K562 (cell line): ENCODE measurements around the gene GRB2. TPM values are rescaled to one million over a fixed set of nuclear protein-coding genes. Genes with fewer than 3 reads are reported as not detected.

Experiments used
- ATAC-seq: fragments of 200-7000 bp; cut with Tn5 transposase; 3 replicates; pipeline ENCODE4 v1.9.1; 2020; ENCODE audit warnings: moderate library complexity
- BruUV-seq: library from RNA; stranded (reverse); fragments of 400-500 nt; replicated peaks from 2 replicates; lab custom pipeline; 2021; lab: Mats Ljungman, UMichigan
- CTCF ChIA-PET: fragments of 300-600 bp; formaldehyde crosslinking; extraction: SDS; loops from one replicate; lab custom pipeline; 2021; ENCODE audit warnings: low intra/inter-chr PET ratio; lab: Yijun Ruan, JAX
- POLR2A ChIA-PET: fragments of 300-600, 350-650 bp; sonication (Branson Sonifier 250); formaldehyde crosslinking; extraction: SDS; loops from one replicate; lab custom pipeline; 2021; ENCODE audit warnings: antibody characterized with exemption, inconsistent platforms; lab: Yijun Ruan, JAX
- DNase-seq, 4 experiments: peaks; one replicate each; pipeline versions ENCODE4 v3.0.0 to v3.0.0-alpha.2; 2011 to 2018; ENCODE audit warnings: low spot score in 3 of 4, mixed read lengths in 3 of 4; ENCODE audit errors: extremely low read depth in 1 of 4
- FAIRE-seq: peaks from 2 replicates; lab custom pipeline; 2011; peaks lifted over from hg19 to GRCh38; lab: Jason Lieb, UNC
- H2AFZ ChIP-seq: 2 replicates; pipeline ENCODE4 v1.6.0; 2011; ENCODE audit warnings: low read depth, low read length, control low read depth, inconsistent platforms
- H3K27ac ChIP-seq: fragments of 200-600 bp; 3 replicates; pipeline ENCODE4 v1.8.0; 2011; ENCODE audit warnings: low read depth, mild to moderate bottlenecking, control low read depth, inconsistent platforms, low read length, moderate library complexity, mixed read lengths; ENCODE audit errors: extremely low read depth
- H3K27me3 ChIP-seq, 2 experiments: fragments of 300-600 bp in 1 of 2; 2 replicates in 1 of 2; 3 replicates in 1 of 2; pipeline versions ENCODE4 v1.6.0 to v1.8.0; 2011; ENCODE audit warnings: inconsistent platforms in 2 of 2, low read length in 2 of 2, mild to moderate bottlenecking in 1 of 2, mixed read lengths in 1 of 2, moderate library complexity in 1 of 2; ENCODE audit not compliant: control insufficient read depth in 2 of 2, insufficient read depth in 2 of 2
- H3K36me3 ChIP-seq: fragments of 300-600 bp; 3 replicates; pipeline ENCODE4 v1.8.0; 2011; ENCODE audit warnings: mild to moderate bottlenecking, low read length, inconsistent platforms; ENCODE audit not compliant: control insufficient read depth, insufficient read depth
- H3K4me1 ChIP-seq, 2 experiments: fragments of 200-600 bp in 1 of 2; replicated peaks in 1 of 2; 2 replicates in 1 of 2; 3 replicates in 1 of 2; pipeline versions ENCODE4 v1.5.1 to v1.8.0; 2011; ENCODE audit warnings: inconsistent platforms in 2 of 2, low read length in 2 of 2, mild to moderate bottlenecking in 1 of 2, mixed read lengths in 1 of 2, moderate library complexity in 1 of 2; ENCODE audit not compliant: control insufficient read depth in 2 of 2, insufficient read depth in 2 of 2
- H3K4me2 ChIP-seq: 2 replicates; pipeline ENCODE4 v1.6.1; 2011; ENCODE audit warnings: low read length, control low read depth, inconsistent platforms, mixed read lengths; ENCODE audit not compliant: insufficient read depth
- H3K4me3 ChIP-seq: fragments of 200-600 bp; sonication (generic), shearing (Covaris generic); 2 replicates; pipeline ENCODE4 v1.5.1; 2016; ENCODE audit warnings: control low read depth, inconsistent platforms
- H3K79me2 ChIP-seq: fragments of 200-600 bp; 3 replicates; pipeline ENCODE4 v1.8.0; 2011; ENCODE audit warnings: low read length, inconsistent platforms; ENCODE audit not compliant: control insufficient read depth, insufficient read depth
- H3K9ac ChIP-seq, 2 experiments: 2 replicates each; pipeline versions ENCODE4 v1.6.0 to v1.6.1; 2011; ENCODE audit warnings: low read depth in 2 of 2, low read length in 2 of 2, control low read depth in 1 of 2, inconsistent platforms in 1 of 2, mild to moderate bottlenecking in 1 of 2, mixed read lengths in 1 of 2; ENCODE audit not compliant: insufficient read depth in 1 of 2
- H3K9me1 ChIP-seq: one replicate; pipeline ENCODE4 v1.6.0; 2011; ENCODE audit warnings: inconsistent platforms, mild to moderate bottlenecking, low read length, moderate library complexity; ENCODE audit not compliant: control insufficient read depth, insufficient read depth
- H3K9me3 ChIP-seq: replicated peaks from 2 replicates; pipeline ENCODE4 v1.5.1; 2011; ENCODE audit warnings: low read depth, low read length, inconsistent platforms; ENCODE audit not compliant: control insufficient read depth, insufficient read depth
- H4K20me1 ChIP-seq: replicated peaks from 2 replicates; pipeline ENCODE4 v1.6.1; 2011; ENCODE audit warnings: low read length, inconsistent platforms, mixed read lengths; ENCODE audit not compliant: control insufficient read depth, insufficient read depth
- CREBBP ChIP-seq: IDR thresholded peaks from one replicate; pipeline ENCODE4 v1.6.1; 2012; ENCODE audit warnings: low read depth, mild to moderate bottlenecking, control low read depth, inconsistent platforms, low read length
- KDM4B ChIP-seq, 2 experiments: fragments of 450-650 bp in 1 of 2; sonication (generic) in 1 of 2; IDR thresholded peaks; 2 replicates each; pipeline ENCODE4 v1.6.1; 2016 to 2017; ENCODE audit warnings: borderline replicate concordance in 2 of 2, antibody characterized with exemption in 1 of 2, low read depth in 1 of 2, mild to moderate bottlenecking in 1 of 2
- POLR2AphosphoS2 ChIP-seq: IDR thresholded peaks from 2 replicates; pipeline ENCODE4 v1.6.1; 2012; ENCODE audit warnings: low read length, improper control_type of control experiment
- SRF ChIP-seq, 2 experiments: fragments of 250-450, 450-650 bp in 1 of 2; sonication (Bioruptor Pico) in 1 of 2; sonication (generic) in 1 of 2; formaldehyde crosslinking; IDR thresholded peaks; 2 replicates each; pipeline versions ENCODE4 v1.5.0 to v1.5.1; 2020 to 2022; ENCODE audit warnings: mild to moderate bottlenecking in 1 of 2, missing genetic modification reagents in 1 of 2
- WGBS: fragments of 100-300 bp; shearing (Covaris generic); methylation state at CpG from one replicate; pipeline ENCODE4 v1.1.6; 2016; ENCODE audit warnings: low coverage, mixed read lengths; ENCODE audit not compliant: insufficient coverage; ENCODE audit errors: missing lambda C conversion rate; 5-methylcytosine and 5-hydroxymethylcytosine counted together
- in situ Hi-C: fragments of 300-500 bp; cut with MboI; formaldehyde crosslinking; loops from 4 replicates; pipeline ENCODE4 v1.15.0; 2018; ENCODE audit warnings: inconsistent platforms, mixed read lengths
- intact Hi-C: fragments of 100-400 bp; cut with micrococcal nuclease; formaldehyde crosslinking; loops from 2 replicates; pipeline ENCODE4 v1.14.2; 2022
- polyA plus RNA-seq, 8 experiments: library from polyadenylated mRNA; depleted of rRNA in 4 of 8; stranded (reverse) in 5 of 8; unstranded in 3 of 8; fragments of >200 nt; fragmentation: Nextera tagmentation in 2 of 8; fragmentation: Illumina TruSeq in 1 of 8; extraction: Ambion mirVana in 2 of 8; extraction: Trizol in 1 of 8; gene quantifications; 2 replicates each; pipeline versions ENCODE4 v1.2.1 to v1.2.3, GENCODE V29; 2011 to 2014; ENCODE audit warnings: inconsistent platforms in 1 of 8, missing spikeins in 1 of 8
- total RNA-seq, 7 experiments: library from RNA; depleted of rRNA in 6 of 7; stranded (reverse); fragments of >200 nt in 6 of 7; fragmentation: Illumina TruSeq in 2 of 7; extraction: Trizol in 2 of 7; gene quantifications; 2 replicates each; pipeline versions ENCODE4 v1.2.1 to v1.2.3, GENCODE V29; 2011 to 2021; ENCODE audit warnings: low replicate concordance in 1 of 7

GRB2 gene
- total and polyA plus RNA-seq, 9 of the 15 experiments (the other 6 are each of a cell fraction or from before 2014, with no cell fraction given), result 57.2 to 136 (median 84.8) TPM

GRCh38 chr17:75361344-75361743, 44.1 kb downstream of the GRB2 start (continued):
- peak in 1 of 2 experiments; percentile 94; a peak in 2 of 4 replicates for TF ChIP-seq SRF (CRISPR knock-in tag; IDR thresholded peaks at IDR 0.05)
- TF ChIP-seq, all 486 proteins: peak for 5

- Histone ChIP-seq H3K9me3 (no peaks in the 10 kb centered on the region), H3K36me3 (peaks cover 12% of the 10 kb centered on the region), H3K4me1 (peaks cover 16 to 24% of the 10 kb centered on the region in 2 experiments), H3K4me2 (no peak overlapping the region), H3K27me3 (no peaks in the 10 kb centered on the region), H2AFZ (no peak overlapping the region), H3K9ac (no peak overlapping the region), H3K4me3 (no peak overlapping the region), H4K20me1 (peaks cover 13% of the 10 kb centered on the region), H3K9me1 (no peaks in the 10 kb centered on the region), H3K79me2 (peaks cover 74% of the 10 kb centered on the region), H3K27ac (no peak overlapping the region)
- in situ Hi-C loops, result no loop called here
- no TSS peak for BruUV-seq
- WGBS, result 82% methylated on average over 9 of the region's 9 CpGs
- DNase-seq (no peak), FAIRE-seq (no peak), ATAC-seq (no peak)
- TF ChIP-seq CREBBP, result no peak
- TF ChIP-seq KDM4B (IDR thresholded peaks at IDR 0.05; ENCODE audit: borderline replicate concordance in 2 of 2, low read depth in 1 of 2), result no peak
- no peak for TF ChIP-seq POLR2AphosphoS2
- POLR2A ChIA-PET, result interaction anchor here (1.1 to 1.3 kb wide), 2 partner anchors 9 kb away, joined by 3 read pairs; no protein-coding TSS in a partner anchor
- intact Hi-C loops, result no loop called here
- CTCF ChIA-PET, result no interaction called here
Observed at GRCh38 chr17:75356260-75356937, 49.1 kb downstream of the GRB2 start.
